ENCODE data around the gene PPP1R37. TPM values are rescaled to one million over a fixed set of nuclear protein-coding genes. Genes with fewer than 3 reads are reported as not detected.

PPP1R37 gene
- total and polyA plus RNA-seq, 2 of the 13 experiments (the other 11 are each of a cell fraction or from before 2014, with no cell fraction given) = 9.0 to 14.3 TPM

DNA sequence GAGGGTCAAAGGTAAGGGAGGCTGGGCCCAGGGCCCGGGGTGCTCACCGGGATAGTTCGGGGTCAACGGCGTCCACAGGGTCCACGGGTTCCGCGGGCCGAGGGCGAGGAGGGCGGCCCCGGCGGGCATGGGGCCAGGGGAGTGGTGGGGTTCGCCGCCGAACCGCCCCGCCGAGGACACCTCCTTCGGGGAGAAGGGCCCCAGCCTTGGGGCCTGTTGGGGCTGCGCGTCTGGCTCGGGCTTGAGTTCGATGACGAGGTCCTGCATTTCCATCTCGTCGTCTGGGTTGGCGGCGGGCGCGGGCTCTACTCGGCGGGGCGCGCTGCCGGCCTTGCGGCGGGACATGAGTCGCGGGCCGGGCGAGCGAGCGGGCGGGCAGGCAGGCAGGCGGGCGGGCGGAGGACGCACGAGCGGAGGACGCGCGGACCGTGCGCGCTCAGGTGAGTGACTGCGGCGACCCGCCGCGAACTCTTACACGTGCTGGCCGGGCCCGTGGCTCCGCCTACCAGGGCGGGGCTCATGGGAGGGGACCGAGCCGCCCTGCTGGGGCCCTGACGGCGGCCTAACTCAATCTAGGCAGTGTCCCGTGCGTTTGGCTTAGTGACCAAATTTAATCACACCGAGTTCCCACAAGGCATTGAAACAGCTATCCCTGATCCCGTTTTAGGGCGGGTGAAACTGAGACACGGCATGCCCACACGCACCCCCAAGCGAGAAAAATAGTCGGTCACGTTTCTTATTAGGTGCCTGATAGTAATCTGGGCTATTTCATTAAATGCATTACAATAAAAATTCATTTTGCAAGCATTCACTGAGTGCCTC is 16.7 kb upstream of the PPP1R37 start, which contains the start of gene ZNF296 (continued):
- 0 out of 2 replicates have a peak, but pooled peaks have one; percentile 75 for TF ChIP-seq ZNF446 (CRISPR knock-in tag; IDR thresholded peaks at IDR 0.05)
- no peak for TF ChIP-seq ZNF724P (CRISPR knock-in tag; IDR thresholded peaks at IDR 0.05; ENCODE audit: borderline replicate concordance)
- TF ChIP-seq THRA (CRISPR knock-in tag; IDR thresholded peaks at IDR 0.05; ENCODE audit: borderline replicate concordance) = peak; percentile 90
- TF ChIP-seq ZNF614 (CRISPR knock-in tag; IDR thresholded peaks at IDR 0.05; ENCODE audit: borderline replicate concordance) = no peak
- no peak for TF ChIP-seq PLRG1 (conservative IDR thresholded peaks at IDR 0.05)
- TF ChIP-seq SOX13 (IDR thresholded peaks at IDR 0.05) = no peak
- TF ChIP-seq SOX13 (CRISPR knock-in tag; conservative IDR thresholded peaks at IDR 0.05 in 1 of 2, IDR thresholded peaks at IDR 0.05 in 1 of 2) = no peak; a peak in 1 of 4 replicates
- TF ChIP-seq BCLAF1 (IDR thresholded peaks at IDR 0.05) = no peak
- TF ChIP-seq ZNF10 (CRISPR knock-in tag; IDR thresholded peaks at IDR 0.05; ENCODE audit: borderline replicate concordance, low read depth) = no peak
- peak; percentile 10 for TF ChIP-seq TEAD3 (CRISPR knock-in tag; optimal IDR thresholded peaks at IDR 0.05; ENCODE audit: borderline replicate concordance)
- no peak for TF ChIP-seq ZNF30 (CRISPR knock-in tag; IDR thresholded peaks at IDR 0.05)
- peak; percentile 36; the same call in 1 of the 2 replicates for TF ChIP-seq PPARG (CRISPR knock-in tag; conservative IDR thresholded peaks at IDR 0.05)
- TF ChIP-seq ZNF556 (CRISPR knock-in tag; IDR thresholded peaks at IDR 0.05; ENCODE audit: borderline replicate concordance) = no peak
- TF ChIP-seq RORA (CRISPR knock-in tag; IDR thresholded peaks at IDR 0.05) = no peak
- no peak for TF ChIP-seq ELF4 (CRISPR knock-in tag; IDR thresholded peaks at IDR 0.05; ENCODE audit: borderline replicate concordance)
- TF ChIP-seq, protein P1, sequence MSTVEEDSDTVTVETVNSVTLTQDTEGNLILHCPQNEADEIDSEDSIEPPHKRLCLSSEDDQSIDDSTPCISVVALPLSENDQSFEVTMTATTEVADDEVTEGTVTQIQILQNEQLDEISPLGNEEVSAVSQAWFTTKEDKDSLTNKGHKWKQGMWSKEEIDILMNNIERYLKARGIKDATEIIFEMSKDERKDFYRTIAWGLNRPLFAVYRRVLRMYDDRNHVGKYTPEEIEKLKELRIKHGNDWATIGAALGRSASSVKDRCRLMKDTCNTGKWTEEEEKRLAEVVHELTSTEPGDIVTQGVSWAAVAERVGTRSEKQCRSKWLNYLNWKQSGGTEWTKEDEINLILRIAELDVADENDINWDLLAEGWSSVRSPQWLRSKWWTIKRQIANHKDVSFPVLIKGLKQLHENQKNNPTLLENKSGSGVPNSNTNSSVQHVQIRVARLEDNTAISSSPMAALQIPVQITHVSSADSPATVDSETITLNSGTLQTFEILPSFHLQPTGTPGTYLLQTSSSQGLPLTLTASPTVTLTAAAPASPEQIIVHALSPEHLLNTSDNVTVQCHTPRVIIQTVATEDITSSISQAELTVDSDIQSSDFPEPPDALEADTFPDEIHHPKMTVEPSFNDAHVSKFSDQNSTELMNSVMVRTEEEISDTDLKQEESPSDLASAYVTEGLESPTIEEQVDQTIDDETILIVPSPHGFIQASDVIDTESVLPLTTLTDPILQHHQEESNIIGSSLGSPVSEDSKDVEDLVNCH (CRISPR knock-in tag; IDR thresholded peaks at IDR 0.05) = no peak

Measured in HepG2 (cell line).